Osteocyte (in vitro differentiated cells): Measurements from ENCODE around the gene DPYD. TPM values are rescaled to one million over a fixed set of nuclear protein-coding genes. Genes with fewer than 3 reads are reported as not detected.

Source experiments
- DNase-seq: peaks from one replicate; pipeline ENCODE4 v3.0.0; 2021; ENCODE audit warnings: mixed read lengths; ENCODE audit not compliant: unreplicated experiment; ENCODE audit errors: extremely low spot score
- H3K27ac Mint-ChIP-seq: one replicate; pipeline ENCODE4 v1.8.0; 2021; ENCODE audit warnings: mild to moderate bottlenecking, mixed read lengths; ENCODE audit not compliant: unreplicated experiment
- H3K27me3 Mint-ChIP-seq: one replicate; pipeline ENCODE4 v1.8.0; 2021; ENCODE audit warnings: mixed read lengths; ENCODE audit not compliant: unreplicated experiment
- H3K36me3 Mint-ChIP-seq: one replicate; pipeline ENCODE4 v1.8.0; 2021; ENCODE audit warnings: mixed read lengths; ENCODE audit not compliant: unreplicated experiment
- H3K4me1 Mint-ChIP-seq: one replicate; pipeline ENCODE4 v1.8.0; 2021; ENCODE audit warnings: mixed read lengths; ENCODE audit not compliant: unreplicated experiment
- H3K4me3 Mint-ChIP-seq: one replicate; pipeline ENCODE4 v1.8.0; 2021; ENCODE audit warnings: mild to moderate bottlenecking, moderate library complexity, mixed read lengths; ENCODE audit not compliant: unreplicated experiment
- H3K9me3 Mint-ChIP-seq: one replicate; pipeline ENCODE4 v1.8.0; 2021; ENCODE audit warnings: mixed read lengths; ENCODE audit not compliant: unreplicated experiment
- CTCF ChIP-seq: fragments of 200-600 bp; sonication (generic); IDR thresholded peaks from 2 replicates; pipeline ENCODE4 v1.5.0; 2021; ENCODE audit warnings: antibody characterized with exemption, mild to moderate bottlenecking, moderate library complexity
- total RNA-seq: library from RNA; stranded (reverse); gene quantifications from 2 replicates; pipeline ENCODE4 v1.2.1, GENCODE V29; 2021

Gene DPYD
- total RNA-seq, 1 donor from 2014 or later = 44.0 TPM

DNA sequence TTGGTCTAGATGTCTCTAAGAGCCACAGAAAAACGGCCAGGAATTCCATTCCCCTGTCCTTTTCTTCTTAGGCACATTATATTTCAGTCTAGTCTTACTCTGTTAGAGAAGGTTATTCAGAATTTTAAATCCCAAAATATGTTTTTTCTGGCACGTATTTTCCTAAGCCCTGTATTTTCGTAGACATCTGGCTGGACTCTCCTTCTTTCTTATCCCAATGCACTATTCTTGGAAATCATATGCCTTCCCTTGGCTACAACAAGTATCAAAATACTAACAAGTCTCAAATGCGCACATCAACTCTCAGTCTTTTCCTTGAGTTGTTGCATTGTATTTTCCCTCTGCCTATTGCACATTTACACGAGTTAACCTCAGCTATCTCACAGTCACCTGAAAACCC lies 96.2 kb downstream of the DPYD start:
- Mint-ChIP-seq H3K4me1 (peaks cover 5% of the 10 kb centered on the region), H3K4me3 (no peak overlapping the region), H3K27ac (no peak overlapping the region), H3K27me3 (no peaks in the 10 kb centered on the region), H3K9me3 (no peaks in the 10 kb centered on the region), H3K36me3 (peaks cover 4% of the 10 kb centered on the region)
- TF ChIP-seq CTCF = no peak
- DNase-seq = no peak

GRCh38 chr1:97824200-97824599 lies 96.6 kb downstream of the DPYD start:
- no peak for DNase-seq
- TF ChIP-seq CTCF = no peak
- H3K27me3 Mint-ChIP-seq = no peaks in the 10 kb centered on the region
- no peak overlapping the region for H3K4me3 Mint-ChIP-seq
- no peak overlapping the region for H3K27ac Mint-ChIP-seq
- no peaks in the 10 kb centered on the region for H3K9me3 Mint-ChIP-seq
- peaks cover 4% of the 10 kb centered on the region for H3K36me3 Mint-ChIP-seq
- peaks cover 5% of the 10 kb centered on the region for H3K4me1 Mint-ChIP-seq

- Mint-ChIP-seq H3K36me3 (peaks cover 4% of the 10 kb centered on the region), H3K27ac (no peak overlapping the region), H3K27me3 (no peaks in the 10 kb centered on the region), H3K4me3 (no peak overlapping the region), H3K9me3 (no peaks in the 10 kb centered on the region), H3K4me1 (peaks cover 9% of the 10 kb centered on the region)
- peak; percentile 70 for TF ChIP-seq CTCF
- DNase-seq = no peak
Measured at GRCh38 chr1:97820470-97821188, 100.2 kb downstream of the DPYD start.

GRCh38 chr1:97816927-97817326 lies 103.9 kb downstream of the DPYD start:
- no peak for DNase-seq
- H3K4me3 Mint-ChIP-seq = no peak overlapping the region
- peaks cover 7% of the 10 kb centered on the region for H3K36me3 Mint-ChIP-seq
- H3K4me1 Mint-ChIP-seq = peaks cover 12% of the 10 kb centered on the region
- no peak for TF ChIP-seq CTCF
- no peaks in the 10 kb centered on the region for H3K27me3 Mint-ChIP-seq
- no peaks in the 10 kb centered on the region for H3K9me3 Mint-ChIP-seq
- no peak overlapping the region for H3K27ac Mint-ChIP-seq

DNA sequence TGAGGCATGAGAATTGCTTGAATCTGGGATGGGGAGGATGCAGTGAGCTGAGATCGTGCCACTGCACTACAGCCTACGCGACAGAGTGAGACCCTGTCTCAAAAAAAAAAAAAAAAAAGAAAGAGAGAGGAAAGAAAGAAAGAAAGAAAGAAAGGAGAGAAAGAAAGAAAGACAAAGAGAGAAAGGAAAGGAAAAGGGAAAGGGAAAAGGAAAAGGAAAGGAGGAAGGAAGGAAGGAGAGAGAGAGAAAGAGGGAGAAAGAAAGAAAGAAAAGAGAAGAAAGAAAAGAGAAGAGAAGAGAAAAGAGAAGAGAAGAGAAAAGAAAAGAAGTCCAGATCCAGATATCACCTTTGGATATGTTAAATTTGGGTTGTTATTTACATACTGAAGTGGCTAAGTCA lies 106.0 kb downstream of the DPYD start:
- H3K27ac Mint-ChIP-seq = no peak overlapping the region
- no peaks in the 10 kb centered on the region for H3K27me3 Mint-ChIP-seq

More for the DNA sequence above, 106.0 kb downstream of the DPYD start:
- no peak for DNase-seq
- H3K4me3 Mint-ChIP-seq = no peak overlapping the region
- peaks cover 12% of the 10 kb centered on the region for H3K4me1 Mint-ChIP-seq
- no peaks in the 10 kb centered on the region for H3K9me3 Mint-ChIP-seq
- peaks cover 17% of the 10 kb centered on the region for H3K36me3 Mint-ChIP-seq
- no peak for TF ChIP-seq CTCF
